NB4 (cell line): ENCODE measurements around the gene ZNF653.

Experiments used
- MYC ChIP-seq: IDR thresholded peaks from 2 replicates; pipeline ENCODE4 v1.6.1; 2011; ENCODE audit warnings: low read depth, low read length
- POLR2A ChIP-seq: IDR thresholded peaks from 2 replicates; pipeline ENCODE4 v1.6.1; 2011; ENCODE audit warnings: mild to moderate bottlenecking; ENCODE audit not compliant: insufficient read length; ENCODE audit errors: extremely low read depth
- TF ChIP-seq, protein P1 (sequence below): IDR thresholded peaks from 2 replicates; pipeline ENCODE4 v1.6.1; 2011; ENCODE audit warnings: low read depth, low read length
- TF ChIP-seq, protein P2 (sequence below): IDR thresholded peaks from one replicate; pipeline ENCODE4 v1.5.1; 2012; ENCODE audit warnings: low read depth, low read length

DNA sequence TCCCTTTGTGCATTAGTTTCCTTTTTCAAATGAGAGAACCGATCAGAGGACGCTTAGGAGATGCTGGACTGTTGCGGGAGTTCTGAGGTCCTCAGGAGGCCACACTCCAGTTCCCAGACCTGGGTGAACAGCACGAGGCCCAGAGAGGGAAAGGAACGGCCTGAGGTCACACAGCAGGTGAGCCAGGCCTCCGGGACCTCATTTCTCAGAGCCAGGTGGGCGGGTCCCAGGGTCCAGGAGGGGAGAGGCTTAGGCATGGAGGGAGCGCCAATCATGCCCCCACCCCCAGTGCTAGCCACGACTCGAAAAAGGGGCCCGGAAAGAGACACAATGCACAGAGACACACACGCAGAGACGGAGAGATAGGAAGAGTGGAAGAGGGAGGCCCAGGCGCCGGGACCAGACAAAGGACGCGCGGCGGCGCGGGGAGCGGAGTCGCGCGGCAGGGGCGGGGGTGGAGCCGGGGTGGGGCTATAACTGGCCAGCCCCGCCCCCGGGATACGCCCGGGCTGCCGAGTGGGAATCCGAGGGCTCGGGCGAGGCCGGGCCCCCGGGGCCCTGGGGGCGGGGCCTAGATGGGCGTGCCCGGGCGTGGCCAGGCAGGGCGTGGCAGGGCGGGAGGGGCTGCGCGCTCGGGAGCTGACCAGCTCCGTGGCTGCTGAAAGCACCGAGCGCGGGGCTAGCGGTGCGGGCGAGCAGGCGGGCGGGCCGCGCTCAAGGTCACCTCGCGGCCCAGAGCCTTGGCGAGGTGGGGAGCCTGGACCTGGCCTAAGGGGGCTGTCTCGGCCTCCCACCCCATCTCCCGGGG lies 26.3 kb downstream of the ZNF653 start:
- TF ChIP-seq, protein P1, sequence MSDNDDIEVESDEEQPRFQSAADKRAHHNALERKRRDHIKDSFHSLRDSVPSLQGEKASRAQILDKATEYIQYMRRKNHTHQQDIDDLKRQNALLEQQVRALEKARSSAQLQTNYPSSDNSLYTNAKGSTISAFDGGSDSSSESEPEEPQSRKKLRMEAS = no peak
- TF ChIP-seq, protein P2, sequence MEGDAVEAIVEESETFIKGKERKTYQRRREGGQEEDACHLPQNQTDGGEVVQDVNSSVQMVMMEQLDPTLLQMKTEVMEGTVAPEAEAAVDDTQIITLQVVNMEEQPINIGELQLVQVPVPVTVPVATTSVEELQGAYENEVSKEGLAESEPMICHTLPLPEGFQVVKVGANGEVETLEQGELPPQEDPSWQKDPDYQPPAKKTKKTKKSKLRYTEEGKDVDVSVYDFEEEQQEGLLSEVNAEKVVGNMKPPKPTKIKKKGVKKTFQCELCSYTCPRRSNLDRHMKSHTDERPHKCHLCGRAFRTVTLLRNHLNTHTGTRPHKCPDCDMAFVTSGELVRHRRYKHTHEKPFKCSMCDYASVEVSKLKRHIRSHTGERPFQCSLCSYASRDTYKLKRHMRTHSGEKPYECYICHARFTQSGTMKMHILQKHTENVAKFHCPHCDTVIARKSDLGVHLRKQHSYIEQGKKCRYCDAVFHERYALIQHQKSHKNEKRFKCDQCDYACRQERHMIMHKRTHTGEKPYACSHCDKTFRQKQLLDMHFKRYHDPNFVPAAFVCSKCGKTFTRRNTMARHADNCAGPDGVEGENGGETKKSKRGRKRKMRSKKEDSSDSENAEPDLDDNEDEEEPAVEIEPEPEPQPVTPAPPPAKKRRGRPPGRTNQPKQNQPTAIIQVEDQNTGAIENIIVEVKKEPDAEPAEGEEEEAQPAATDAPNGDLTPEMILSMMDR = no peak
- TF ChIP-seq POLR2A (no peak), MYC (no peak)
